Astrocyte of the spinal cord (primary cell): ENCODE measurements around the gene SLC6A2.

Experiments
- DNase-seq: peaks from one replicate; pipeline ENCODE4 v3.0.0; 2011; ENCODE audit warnings: low read depth, low spot score
- H3K4me3 ChIP-seq: 2 replicates; pipeline ENCODE4 v1.5.1; 2011; ENCODE audit warnings: low read depth, mild to moderate bottlenecking, low read length, moderate library complexity
- CTCF ChIP-seq: IDR thresholded peaks from 2 replicates; pipeline ENCODE4 v1.5.1; 2012; ENCODE audit warnings: low read depth, mild to moderate bottlenecking, low read length, inconsistent platforms
- in situ Hi-C: cut with HindIII; loops from 2 replicates; pipeline ENCODE4 v1.10.0; 2017; ENCODE audit warnings: low sequenced_read_pairs

The SLC6A2 gene

GRCh38 chr16:55622930-55623561 lies 32.7 kb upstream of the SLC6A2 start:
- in situ Hi-C loops, result no loop called here
- peak; percentile 5 for DNase-seq
- no peak overlapping the region for H3K4me3 ChIP-seq
- TF ChIP-seq CTCF, result peak; percentile 15

- in situ Hi-C loops, result no loop called here
- H3K4me3 ChIP-seq, result no peak overlapping the region
- TF ChIP-seq CTCF, result no peak
- DNase-seq, result no peak
These were observed 32.1 kb upstream of the SLC6A2 start for GRCh38 chr16:55623640-55624039.

DNA sequence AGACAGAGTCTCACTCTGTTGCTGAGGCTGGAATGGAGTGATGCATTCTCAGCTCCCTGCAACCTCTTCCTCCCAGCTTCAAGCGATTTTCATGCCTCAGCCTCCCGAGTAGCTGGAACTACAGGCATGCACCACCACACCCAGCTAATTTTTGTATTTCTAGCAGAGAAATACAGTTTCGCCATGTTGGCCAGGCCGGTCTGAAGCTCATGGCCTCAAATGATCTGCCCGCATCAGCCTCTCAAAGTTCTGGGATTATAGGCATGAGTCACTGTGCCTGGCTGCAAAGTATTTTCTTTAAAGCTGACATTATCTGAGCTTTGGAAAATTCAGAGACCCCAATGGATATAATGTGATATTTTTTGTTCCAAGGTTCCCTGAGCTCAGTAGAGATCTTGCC lies 31.1 kb upstream of the SLC6A2 start:
- no peak overlapping the region for H3K4me3 ChIP-seq
- no peak for TF ChIP-seq CTCF
- no peak for DNase-seq
- in situ Hi-C loops, result no loop called here

- no peak overlapping the region for H3K4me3 ChIP-seq
- DNase-seq, result no peak
- no peak for TF ChIP-seq CTCF
- in situ Hi-C loops, result no loop called here
These were observed 29.9 kb upstream of the SLC6A2 start for GRCh38 chr16:55625843-55626242.

DNA sequence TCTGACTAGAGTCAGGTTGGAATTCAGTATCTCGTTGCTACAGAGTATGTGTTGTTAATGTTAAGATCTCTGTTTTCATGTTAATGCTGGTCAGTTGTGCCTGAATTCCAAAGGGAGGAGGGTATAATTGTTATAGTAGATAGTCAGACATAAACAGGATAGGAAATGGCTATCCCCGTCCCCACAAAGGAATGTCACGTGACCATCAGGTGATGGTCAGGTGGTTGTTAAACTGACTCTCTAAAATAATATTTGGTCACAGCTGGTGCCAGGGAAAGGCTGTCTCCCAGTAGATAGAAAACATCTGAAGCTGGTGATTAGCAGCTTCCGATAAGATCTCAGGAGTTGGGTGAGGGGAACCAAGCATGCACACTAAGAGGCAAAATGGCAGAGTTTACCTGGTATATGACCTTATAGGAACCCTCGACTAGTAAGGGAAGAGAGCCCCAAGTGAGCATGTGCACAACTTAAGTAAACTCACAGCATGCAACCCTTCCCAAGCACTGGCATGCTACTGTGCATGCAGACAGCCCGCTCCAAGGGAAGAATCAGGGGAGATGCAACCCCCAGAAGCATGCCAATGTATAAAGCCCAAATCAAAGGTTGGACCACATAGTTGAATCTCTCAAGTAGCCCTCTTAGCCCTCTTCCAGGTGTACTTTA lies 27.4 kb upstream of the SLC6A2 start:
- DNase-seq, result no peak
- no peak overlapping the region for H3K4me3 ChIP-seq
- no peak for TF ChIP-seq CTCF
- in situ Hi-C loops, result no loop called here

GRCh38 chr16:55630774-55631173 lies 25.0 kb upstream of the SLC6A2 start:
- no peak for DNase-seq
- in situ Hi-C loops, result no loop called here
- no peak overlapping the region for H3K4me3 ChIP-seq
- TF ChIP-seq CTCF, result no peak
